ENCODE measurements around the gene EMSY.

- TF ChIP-seq CTCF (optimal IDR thresholded peaks at IDR 0.05 in 1 of 3, IDR thresholded peaks at IDR 0.05 in 1 of 3, conservative IDR thresholded peaks at IDR 0.05 in 1 of 3; ENCODE audit: extremely low read depth in 1 of 3, insufficient read depth in 2 of 3, low read length in 3 of 3) (no peak), EZH2 (IDR thresholded peaks at IDR 0.05; ENCODE audit: low read length) (no peak)
Measured at GRCh38 chr11:76506833-76507232, 62.0 kb downstream of the EMSY start.

All from keratinocyte (primary cell).